Amygdala (tissue), 56 donors: Measurements from ENCODE around the gene IDI2.
"Not testable (repeated sequence)": the region's sequence is repeated elsewhere in the genome, so short reads cannot be mapped to it uniquely, and the experiment has no call there.

Source experiments
- DNase-seq, 56 donors: peaks; one replicate each; lab custom pipeline; 2025; lab: John Stamatoyannopoulos, UW

IDI2 gene

GRCh38 chr10:1048349-1048731, 22.7 kb upstream of the IDI2 start:
- DNase-seq = peak in 15 of 56 donors; percentile 38 to 76 (median 61)

GRCh38 chr10:1047937-1048336, 22.3 kb upstream of the IDI2 start:
- no peak for DNase-seq

GRCh38 chr10:1045415-1045814, 19.8 kb upstream of the IDI2 start:
- DNase-seq = no peak

- no peak for DNase-seq
These were observed 19.3 kb upstream of the IDI2 start for GRCh38 chr10:1044964-1045363.

- no peak for DNase-seq
These were observed 18.5 kb upstream of the IDI2 start for GRCh38 chr10:1044146-1044545.

GRCh38 chr10:1043532-1043995, 17.9 kb upstream of the IDI2 start:
- peak in 4 of 56 donors; percentile 10 to 20 (median 12) for DNase-seq

GRCh38 chr10:1041514-1041913, 15.9 kb upstream of the IDI2 start:
- DNase-seq = no peak

- DNase-seq = no peak
These were observed 14.5 kb upstream of the IDI2 start for GRCh38 chr10:1040133-1040532.

- not testable (repeated sequence) for DNase-seq
These were observed 13.1 kb upstream of the IDI2 start for GRCh38 chr10:1038769-1039168.

- DNase-seq = peak in 20 of 56 donors; percentile 22 to 73 (median 38)
These were observed 11.4 kb upstream of the IDI2 start for GRCh38 chr10:1037098-1037497.

GRCh38 chr10:1036341-1036791, 10.7 kb upstream of the IDI2 start:
- no peak for DNase-seq

GRCh38 chr10:1035201-1035600, 9.5 kb upstream of the IDI2 start:
- DNase-seq = peak in 34 of 56 donors; percentile 13 to 81 (median 44)

- peak in 13 of 56 donors; percentile 18 to 52 (median 37) for DNase-seq
These were observed 9.1 kb upstream of the IDI2 start for GRCh38 chr10:1034758-1035157.

GRCh38 chr10:1033601-1034000, 7.9 kb upstream of the IDI2 start:
- DNase-seq = no peak

- DNase-seq = no peak
These were observed 4.2 kb upstream of the IDI2 start for GRCh38 chr10:1029838-1030237.

- no peak for DNase-seq
These were observed 919 bp upstream of the IDI2 start for GRCh38 chr10:1026578-1026977.

- DNase-seq = no peak
These were observed 1.6 kb downstream of the IDI2 start for GRCh38 chr10:1024103-1024502.

GRCh38 chr10:1022413-1022812, 3.2 kb downstream of the IDI2 start:
- DNase-seq = peak in 24 of 56 donors; percentile 3 to 69 (median 35)

- DNase-seq = no peak
These were observed 4.7 kb downstream of the IDI2 start for GRCh38 chr10:1020958-1021357.

- DNase-seq = no peak
These were observed 5.2 kb downstream of the IDI2 start for GRCh38 chr10:1020460-1020859.

GRCh38 chr10:1019362-1019761, 6.3 kb downstream of the IDI2 start:
- DNase-seq = no peak

- DNase-seq = no peak
These were observed 10.0 kb downstream of the IDI2 start for GRCh38 chr10:1015688-1016087.

GRCh38 chr10:1011696-1012095, 14.0 kb downstream of the IDI2 start:
- DNase-seq = no peak
